Activated CD4-positive, CD25-positive, alpha-beta regulatory T cell treated with anti-CD3 and anti-CD28 coated beads, Interleukin-2, amount 50 U/mL, for 72 hours (primary cell): ENCODE data around the gene LIME1.
"Not testable (repeated sequence)": the region's sequence is repeated elsewhere in the genome, so short reads cannot be mapped to it uniquely, and the experiment has no call there.

Source experiments
- DNase-seq: peaks from one replicate; pipeline ENCODE4 v3.0.0; 2021

LIME1 gene

DNA sequence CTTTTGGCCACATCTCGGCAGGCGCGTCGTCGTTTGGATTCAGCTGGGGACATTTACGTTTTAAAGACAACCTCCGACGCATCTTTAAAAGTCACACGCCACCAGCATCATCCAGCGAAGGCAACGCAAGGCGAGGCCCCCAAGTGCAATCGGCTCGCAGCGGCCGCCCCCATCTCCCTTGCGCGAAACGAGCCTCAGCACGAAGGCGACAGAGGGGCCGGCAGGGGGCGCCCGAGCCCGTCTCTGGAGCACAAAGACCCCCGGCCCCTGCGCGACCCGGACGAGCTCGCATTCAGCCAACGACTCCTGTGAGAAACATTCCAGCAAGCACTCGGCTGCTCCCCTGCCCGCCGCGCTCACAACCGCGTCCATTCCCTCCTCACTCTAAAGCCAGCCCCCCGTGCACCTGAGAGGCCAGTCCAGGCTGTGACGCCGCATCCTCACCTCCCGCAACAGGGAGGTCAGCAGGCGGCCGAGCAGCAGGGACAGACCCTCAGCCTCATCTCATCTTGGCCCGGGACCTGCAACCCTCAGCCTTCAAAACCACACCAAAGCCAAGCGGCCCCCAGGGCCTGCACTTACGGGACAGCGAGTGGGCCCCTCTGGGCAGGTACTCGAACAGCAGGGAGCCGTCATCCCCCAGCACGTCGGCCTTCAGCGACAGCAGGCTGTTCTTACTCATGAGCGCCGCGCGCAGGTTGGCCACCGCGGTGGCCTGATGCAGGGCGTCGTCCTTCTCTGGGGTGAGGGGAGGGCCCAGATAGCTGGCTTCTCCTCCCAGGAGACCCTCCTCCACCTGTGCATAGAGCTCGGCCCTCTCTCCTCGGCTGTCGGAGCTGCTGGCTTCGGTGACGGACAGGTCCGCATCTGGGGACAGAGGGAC lies 38.9 kb downstream of the LIME1 start:
- DNase-seq, result no peak

DNA sequence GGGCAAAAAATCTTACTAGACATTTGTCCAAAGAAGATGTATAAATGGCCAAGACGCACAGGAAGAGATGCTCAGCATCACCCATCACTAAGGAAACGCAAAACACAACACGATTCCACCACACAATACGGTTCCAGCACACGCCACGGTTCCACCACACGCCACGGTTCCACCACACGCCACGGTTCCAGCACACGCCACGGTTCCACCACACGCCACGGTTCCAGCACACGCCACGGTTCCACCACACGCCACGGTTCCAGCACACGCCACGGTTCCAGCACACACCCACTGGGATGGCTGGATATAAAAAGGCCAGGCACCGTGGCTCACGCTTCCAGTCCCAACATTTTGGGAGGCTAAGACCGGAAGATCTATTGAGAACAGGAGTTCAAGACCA lies 40.4 kb downstream of the LIME1 start:
- not testable (repeated sequence) for DNase-seq

DNA sequence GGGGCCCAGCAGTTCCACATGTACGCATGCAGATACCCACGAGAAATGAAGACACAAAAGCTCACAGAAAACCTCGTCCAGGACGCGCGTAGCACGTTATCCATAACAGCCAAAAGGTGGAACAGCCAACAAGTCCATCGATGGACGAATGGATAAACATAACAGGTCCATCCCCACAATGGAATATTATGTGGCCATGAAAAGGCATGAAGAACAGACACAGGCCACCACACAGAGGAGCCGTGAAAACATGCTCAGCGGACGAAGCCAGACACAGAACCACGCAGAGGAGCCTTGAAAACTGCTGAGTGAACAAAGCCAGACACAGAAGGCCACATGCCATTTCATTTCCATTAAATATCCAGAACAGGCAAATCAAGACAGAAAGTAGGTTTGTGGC lies 41.1 kb downstream of the LIME1 start:
- no peak for DNase-seq

DNA sequence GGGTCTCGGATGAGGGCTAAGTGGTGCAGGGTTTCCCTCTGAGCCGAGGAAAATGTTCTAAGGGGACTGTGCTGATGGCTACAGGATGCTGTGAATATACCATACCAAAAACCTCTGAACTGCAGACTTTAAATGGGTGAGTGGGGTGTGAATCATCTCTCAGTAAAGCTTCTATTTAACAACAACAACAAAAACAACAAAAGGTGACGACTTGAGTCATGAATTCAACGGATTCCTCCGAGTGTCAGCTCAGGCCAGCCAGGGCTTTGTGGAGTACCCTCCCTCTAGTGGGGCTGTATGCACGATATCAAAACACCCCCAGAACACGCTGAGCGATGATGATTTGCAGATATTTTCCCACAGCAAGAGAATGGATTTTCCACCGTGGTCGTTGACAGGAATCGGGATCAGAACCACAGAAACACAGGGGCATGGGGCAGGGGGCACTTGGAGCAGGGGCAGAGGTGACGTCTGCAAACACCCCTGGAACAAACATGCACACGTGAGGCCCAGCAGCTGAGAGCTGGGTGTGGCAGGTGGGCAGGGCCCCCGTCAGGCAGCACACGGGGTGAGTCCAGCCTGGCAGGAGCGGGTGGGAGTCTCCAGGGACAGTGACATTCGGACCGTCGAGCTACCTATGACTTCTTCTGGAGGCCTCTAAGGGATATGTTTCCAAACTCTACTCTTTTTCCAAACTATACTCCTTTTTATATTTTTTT lies 41.7 kb downstream of the LIME1 start:
- DNase-seq, result no peak

- DNase-seq, result no peak
Measured at GRCh38 chr20:63778857-63779256, 42.4 kb downstream of the LIME1 start.

- no peak for DNase-seq
Measured at GRCh38 chr20:63781181-63781580, 44.7 kb downstream of the LIME1 start.

GRCh38 chr20:63782051-63782471 lies 45.6 kb downstream of the LIME1 start:
- DNase-seq, result no peak

DNA sequence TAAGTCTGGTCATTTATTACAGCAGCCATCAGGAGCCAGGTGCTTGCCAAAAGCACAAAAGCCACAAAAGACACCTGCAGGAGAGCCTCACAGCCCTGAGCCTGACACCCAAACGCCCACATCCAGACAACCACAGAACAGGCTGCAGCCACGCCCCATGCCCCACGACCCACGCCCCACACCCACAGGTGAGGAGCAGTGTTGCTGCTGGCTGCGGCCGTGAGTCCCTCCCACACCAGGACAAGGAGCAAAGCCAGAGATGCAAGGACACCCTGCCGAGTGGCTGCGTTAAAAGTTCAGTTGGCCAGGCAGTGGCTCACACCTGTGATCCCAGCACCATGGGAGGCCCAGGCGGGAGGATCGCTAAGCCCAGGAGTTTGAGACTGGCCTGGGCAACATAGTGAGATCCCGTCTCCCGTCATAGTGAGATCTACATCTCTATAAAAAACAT lies 46.1 kb downstream of the LIME1 start:
- DNase-seq, result no peak

- no peak for DNase-seq
Measured at GRCh38 chr20:63783970-63784369, 47.5 kb downstream of the LIME1 start.

DNA sequence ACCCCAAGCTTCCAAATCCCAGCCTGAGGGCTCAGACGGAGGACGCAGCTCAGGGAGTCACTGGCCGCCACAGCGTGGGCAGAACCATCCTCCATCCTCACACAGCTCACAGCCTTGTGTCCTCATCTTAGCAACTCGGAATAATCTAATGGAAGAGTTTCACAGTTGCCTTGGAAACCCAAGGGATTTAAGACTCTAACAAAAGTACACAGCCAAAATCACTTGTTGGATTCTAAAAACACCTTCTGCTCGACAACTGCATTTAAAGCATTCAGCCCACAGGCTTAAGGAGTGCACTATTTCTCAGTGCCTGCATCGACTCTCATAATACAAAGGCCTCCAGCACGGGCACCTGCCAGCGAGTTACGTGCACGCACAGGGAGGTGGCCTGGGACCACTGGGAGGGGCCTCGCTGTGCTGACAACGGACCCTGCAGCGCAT lies 49.2 kb downstream of the LIME1 start:
- DNase-seq, result no peak

- DNase-seq, result no peak
Measured at GRCh38 chr20:63787302-63787701, 50.8 kb downstream of the LIME1 start.

GRCh38 chr20:63787749-63788148 lies 51.3 kb downstream of the LIME1 start:
- DNase-seq, result no peak
